ENCODE results near the gene LAD1. TPM values are rescaled to one million over a fixed set of nuclear protein-coding genes. Genes with fewer than 3 reads are reported as not detected.

The LAD1 gene
- total RNA-seq, 1 experiment from 2014 or later, result 0.10 TPM

DNA sequence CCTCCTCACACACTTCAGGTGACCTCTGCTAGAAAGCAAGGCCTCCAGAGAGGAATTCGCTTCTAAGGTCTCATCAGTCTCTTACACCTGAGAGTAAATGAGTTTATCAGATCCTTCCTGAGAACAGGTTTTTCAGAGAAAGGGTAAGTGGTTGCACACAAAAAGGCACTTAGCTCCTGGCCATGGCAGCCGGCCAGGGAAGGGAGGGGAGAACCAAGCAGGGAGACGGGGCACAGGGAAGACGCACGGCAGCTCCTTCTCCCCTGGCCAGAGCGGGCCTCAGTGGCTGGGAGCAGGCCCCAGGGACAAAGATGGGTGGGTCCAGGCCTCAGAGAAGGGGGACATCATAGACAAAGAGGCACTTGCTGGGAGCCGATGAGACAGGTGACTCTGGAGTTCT, 18.0 kb downstream of the LAD1 start:
- Histone ChIP-seq H3K9me3 (ENCODE audit: control insufficient read depth, insufficient read depth, low read depth, low read length) (no peaks in the 10 kb centered on the region), H3K4me3 (ENCODE audit: low read depth in 2 of 2, low read length in 2 of 2) (no peak overlapping the region), H3K4me1 (ENCODE audit: control insufficient read depth, insufficient read depth, low read length) (no peaks in the 10 kb centered on the region), H3K27me3 (ENCODE audit: control insufficient read depth, insufficient read depth, low read length) (0 out of 2 replicates have a peak, but pooled peaks cover under 1% of the 10 kb centered on the region), H3K27ac (ENCODE audit: low read length) (no peak overlapping the region), H3K36me3 (ENCODE audit: control insufficient read depth, insufficient read depth, low read length) (no peaks in the 10 kb centered on the region)
- ATAC-seq, result no peak
- no peak for DNase-seq (ENCODE audit: low read depth, low spot score)
- POLR2A ChIA-PET, result interaction anchor here (0.6 kb wide), 1 partner anchor 168 kb away, joined by 3 read pairs; no protein-coding TSS in a partner anchor
- no TSS peak for BruUV-seq (replicated peaks)
- intact Hi-C loops (cut with micrococcal nuclease; ENCODE audit: unreplicated experiment) (no loop called here), in situ Hi-C loops (cut with HindIII; ENCODE audit: low pct_unique_long_range_greater_than_20kb, low sequenced_read_pairs) (no loop called here)
- TF ChIP-seq, protein P1, sequence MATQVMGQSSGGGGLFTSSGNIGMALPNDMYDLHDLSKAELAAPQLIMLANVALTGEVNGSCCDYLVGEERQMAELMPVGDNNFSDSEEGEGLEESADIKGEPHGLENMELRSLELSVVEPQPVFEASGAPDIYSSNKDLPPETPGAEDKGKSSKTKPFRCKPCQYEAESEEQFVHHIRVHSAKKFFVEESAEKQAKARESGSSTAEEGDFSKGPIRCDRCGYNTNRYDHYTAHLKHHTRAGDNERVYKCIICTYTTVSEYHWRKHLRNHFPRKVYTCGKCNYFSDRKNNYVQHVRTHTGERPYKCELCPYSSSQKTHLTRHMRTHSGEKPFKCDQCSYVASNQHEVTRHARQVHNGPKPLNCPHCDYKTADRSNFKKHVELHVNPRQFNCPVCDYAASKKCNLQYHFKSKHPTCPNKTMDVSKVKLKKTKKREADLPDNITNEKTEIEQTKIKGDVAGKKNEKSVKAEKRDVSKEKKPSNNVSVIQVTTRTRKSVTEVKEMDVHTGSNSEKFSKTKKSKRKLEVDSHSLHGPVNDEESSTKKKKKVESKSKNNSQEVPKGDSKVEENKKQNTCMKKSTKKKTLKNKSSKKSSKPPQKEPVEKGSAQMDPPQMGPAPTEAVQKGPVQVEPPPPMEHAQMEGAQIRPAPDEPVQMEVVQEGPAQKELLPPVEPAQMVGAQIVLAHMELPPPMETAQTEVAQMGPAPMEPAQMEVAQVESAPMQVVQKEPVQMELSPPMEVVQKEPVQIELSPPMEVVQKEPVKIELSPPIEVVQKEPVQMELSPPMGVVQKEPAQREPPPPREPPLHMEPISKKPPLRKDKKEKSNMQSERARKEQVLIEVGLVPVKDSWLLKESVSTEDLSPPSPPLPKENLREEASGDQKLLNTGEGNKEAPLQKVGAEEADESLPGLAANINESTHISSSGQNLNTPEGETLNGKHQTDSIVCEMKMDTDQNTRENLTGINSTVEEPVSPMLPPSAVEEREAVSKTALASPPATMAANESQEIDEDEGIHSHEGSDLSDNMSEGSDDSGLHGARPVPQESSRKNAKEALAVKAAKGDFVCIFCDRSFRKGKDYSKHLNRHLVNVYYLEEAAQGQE (IDR thresholded peaks at IDR 0.05; ENCODE audit: insufficient read depth in 1 of 2, low read depth in 2 of 2, low read length in 1 of 2), result no peak
- TF ChIP-seq, protein P2, sequence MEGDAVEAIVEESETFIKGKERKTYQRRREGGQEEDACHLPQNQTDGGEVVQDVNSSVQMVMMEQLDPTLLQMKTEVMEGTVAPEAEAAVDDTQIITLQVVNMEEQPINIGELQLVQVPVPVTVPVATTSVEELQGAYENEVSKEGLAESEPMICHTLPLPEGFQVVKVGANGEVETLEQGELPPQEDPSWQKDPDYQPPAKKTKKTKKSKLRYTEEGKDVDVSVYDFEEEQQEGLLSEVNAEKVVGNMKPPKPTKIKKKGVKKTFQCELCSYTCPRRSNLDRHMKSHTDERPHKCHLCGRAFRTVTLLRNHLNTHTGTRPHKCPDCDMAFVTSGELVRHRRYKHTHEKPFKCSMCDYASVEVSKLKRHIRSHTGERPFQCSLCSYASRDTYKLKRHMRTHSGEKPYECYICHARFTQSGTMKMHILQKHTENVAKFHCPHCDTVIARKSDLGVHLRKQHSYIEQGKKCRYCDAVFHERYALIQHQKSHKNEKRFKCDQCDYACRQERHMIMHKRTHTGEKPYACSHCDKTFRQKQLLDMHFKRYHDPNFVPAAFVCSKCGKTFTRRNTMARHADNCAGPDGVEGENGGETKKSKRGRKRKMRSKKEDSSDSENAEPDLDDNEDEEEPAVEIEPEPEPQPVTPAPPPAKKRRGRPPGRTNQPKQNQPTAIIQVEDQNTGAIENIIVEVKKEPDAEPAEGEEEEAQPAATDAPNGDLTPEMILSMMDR (IDR thresholded peaks at IDR 0.05), result no peak
- no peak for TF ChIP-seq SIN3A (IDR thresholded peaks at IDR 0.05; ENCODE audit: borderline replicate concordance, insufficient read depth, low read depth, low read length)
- no peak for TF ChIP-seq POLR2AphosphoS5 (IDR thresholded peaks at IDR 0.05; ENCODE audit: low read depth, low read length)
- no peak for TF ChIP-seq TCF7L2 (IDR thresholded peaks at IDR 0.05; ENCODE audit: low read depth, low read length)
- CTCF ChIA-PET, result interaction anchor here (0.7 to 0.9 kb wide), 3 partner anchors 9 to 101 kb away, joined by 3 to 8 read pairs (median 7); no protein-coding TSS in a partner anchor

DNA sequence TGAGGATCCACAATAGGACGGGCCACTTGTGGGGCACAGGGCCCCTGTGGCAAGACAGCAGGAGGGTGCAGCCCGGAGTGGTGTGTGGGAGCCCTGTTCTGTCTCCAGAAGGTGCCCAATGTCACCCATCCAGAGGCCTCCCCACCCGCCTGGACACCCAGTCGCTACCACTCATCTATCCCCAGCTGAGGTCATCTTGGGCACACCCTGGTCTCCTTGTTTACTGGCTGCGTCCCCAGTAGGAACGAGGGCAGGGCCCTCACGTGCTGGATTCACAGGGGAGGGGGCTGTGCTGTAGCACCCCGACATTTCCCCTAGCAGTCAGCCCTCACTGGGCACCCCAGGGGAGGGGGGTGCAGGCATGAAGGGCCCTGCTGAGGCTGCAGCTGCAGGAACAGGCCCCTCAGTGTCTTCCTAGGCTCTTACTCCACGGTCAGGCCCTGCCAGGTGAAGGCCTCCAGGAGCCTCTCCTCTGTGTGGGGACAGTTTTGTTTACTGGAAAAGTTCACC, 19.3 kb downstream of the LAD1 start:
- Histone ChIP-seq H3K27me3 (ENCODE audit: control insufficient read depth, insufficient read depth, low read length) (0 out of 2 replicates have a peak, but pooled peaks cover 3% of the 10 kb centered on the region), H3K4me3 (ENCODE audit: low read depth in 2 of 2, low read length in 2 of 2) (no peak overlapping the region), H3K36me3 (ENCODE audit: control insufficient read depth, insufficient read depth, low read length) (no peaks in the 10 kb centered on the region), H3K27ac (ENCODE audit: low read length) (no peak overlapping the region), H3K4me1 (ENCODE audit: control insufficient read depth, insufficient read depth, low read length) (no peaks in the 10 kb centered on the region), H3K9me3 (ENCODE audit: control insufficient read depth, insufficient read depth, low read depth, low read length) (no peaks in the 10 kb centered on the region)
- BruUV-seq (replicated peaks), result no TSS peak
- TF ChIP-seq, protein P2 (IDR thresholded peaks at IDR 0.05), result no peak
- no peak for TF ChIP-seq POLR2AphosphoS5 (IDR thresholded peaks at IDR 0.05; ENCODE audit: low read depth, low read length)
- no peak for TF ChIP-seq TCF7L2 (IDR thresholded peaks at IDR 0.05; ENCODE audit: low read depth, low read length)
- TF ChIP-seq SIN3A (IDR thresholded peaks at IDR 0.05; ENCODE audit: borderline replicate concordance, insufficient read depth, low read depth, low read length), result no peak
- TF ChIP-seq, protein P1 (IDR thresholded peaks at IDR 0.05; ENCODE audit: insufficient read depth in 1 of 2, low read depth in 2 of 2, low read length in 1 of 2), result no peak
- ChIA-PET POLR2A (no interaction called here), CTCF (no interaction called here)
- in situ Hi-C loops (cut with HindIII; ENCODE audit: low pct_unique_long_range_greater_than_20kb, low sequenced_read_pairs), result no loop called here
- DNase-seq (ENCODE audit: low read depth, low spot score), result no peak
- no peak for ATAC-seq
- intact Hi-C loops (cut with micrococcal nuclease; ENCODE audit: unreplicated experiment), result no loop called here
